ENCODE measurements around the gene ISM1. TPM values are rescaled to one million over a fixed set of nuclear protein-coding genes. Genes with fewer than 3 reads are reported as not detected.

Gene ISM1
- total RNA-seq: 0.29 and 1.3 TPM in 2 replicates

GRCh38 chr20:13220904-13221297 lies at the start of gene ISM1:
Gene ISM1 (plus strand): TSS chr20:13221274. CDS start chr20:13221777, 503 bp downstream.
- DNase-seq (ENCODE audit: extremely low read depth, low read depth, low spot score): no peak

DNA sequence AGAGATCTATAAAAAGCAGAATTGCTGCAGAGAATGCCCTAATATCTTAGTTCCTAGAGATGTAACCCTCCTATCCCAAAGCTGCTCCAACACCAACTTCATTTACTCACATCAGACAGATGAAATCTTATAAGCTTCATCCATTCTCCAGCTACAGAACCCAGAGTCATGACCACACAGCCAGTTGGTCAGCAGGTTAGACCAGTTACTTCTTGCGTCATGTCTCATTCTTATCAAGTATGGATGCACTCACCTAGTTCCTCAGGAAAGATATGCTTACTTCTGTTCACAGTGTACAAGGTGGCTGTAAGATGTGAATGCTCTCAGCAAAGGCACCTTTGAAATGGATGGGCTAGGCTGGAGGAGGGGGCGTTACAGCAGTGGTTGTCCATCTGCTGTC lies 47.9 kb upstream of the ISM1 start:
- no peak for DNase-seq (ENCODE audit: extremely low read depth, low read depth, low spot score)

DNA sequence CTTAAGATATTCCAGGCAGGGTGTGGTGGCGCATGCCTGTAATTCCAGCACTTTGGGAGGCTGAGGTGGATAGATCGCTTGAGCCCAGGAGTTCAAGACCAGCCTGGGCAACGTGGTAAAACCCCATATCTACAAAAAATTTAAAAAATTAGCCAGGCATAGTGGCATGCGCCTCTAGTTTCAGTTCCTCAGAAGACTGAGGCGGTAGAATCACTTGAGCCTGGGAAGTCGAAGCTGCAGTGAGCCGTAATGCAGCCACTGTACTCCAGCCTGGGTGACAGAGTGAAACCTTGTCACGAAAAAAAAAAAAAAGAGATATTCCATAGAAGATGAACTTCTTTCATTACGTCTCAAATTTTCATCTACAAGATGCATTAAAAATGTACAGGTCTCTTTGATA lies 46.7 kb upstream of the ISM1 start:
- no peak for DNase-seq (ENCODE audit: extremely low read depth, low read depth, low spot score)

DNA sequence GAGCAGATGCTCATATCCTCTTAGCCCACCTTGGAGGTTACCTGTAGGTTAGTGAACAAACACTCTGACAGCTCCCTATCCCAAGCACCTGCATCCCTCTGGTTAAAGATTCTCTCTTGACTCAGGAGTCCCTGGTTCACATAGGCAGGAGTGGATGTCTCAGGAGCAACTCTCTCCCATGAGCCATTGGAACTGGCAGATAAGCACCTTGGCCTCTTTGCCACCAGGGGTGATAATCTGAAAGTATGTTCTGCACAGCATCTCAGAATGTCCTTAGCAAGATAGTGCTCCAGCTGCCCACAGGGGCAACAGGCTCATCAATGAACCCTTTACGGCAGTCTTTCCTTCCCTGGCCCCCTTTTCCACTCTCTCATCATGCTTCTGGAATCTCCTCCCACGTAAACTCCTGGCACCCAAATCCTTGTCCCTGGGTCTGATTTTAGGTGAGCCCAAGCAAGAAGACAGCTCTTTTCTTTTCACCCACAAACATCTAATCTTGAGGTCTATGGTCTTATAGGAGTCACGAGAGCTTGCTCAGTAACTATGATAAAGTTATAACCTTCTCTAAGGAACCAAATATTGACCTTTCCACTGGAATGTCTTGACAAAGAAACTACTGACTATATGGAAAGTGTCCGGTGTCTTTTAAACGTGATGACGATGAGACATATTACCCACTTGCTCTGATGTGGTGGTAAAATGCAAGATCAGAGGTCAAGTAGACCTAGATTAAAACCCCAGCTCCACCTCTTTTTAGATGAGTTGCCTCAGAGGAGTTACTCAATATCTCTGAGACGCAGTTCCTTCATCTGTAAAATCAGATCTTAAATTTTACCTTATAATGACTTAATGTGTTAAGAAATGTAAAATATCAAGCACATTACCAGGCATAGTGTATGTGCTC lies 39.8 kb upstream of the ISM1 start:
- DNase-seq (ENCODE audit: extremely low read depth, low read depth, low spot score): no peak

DNA sequence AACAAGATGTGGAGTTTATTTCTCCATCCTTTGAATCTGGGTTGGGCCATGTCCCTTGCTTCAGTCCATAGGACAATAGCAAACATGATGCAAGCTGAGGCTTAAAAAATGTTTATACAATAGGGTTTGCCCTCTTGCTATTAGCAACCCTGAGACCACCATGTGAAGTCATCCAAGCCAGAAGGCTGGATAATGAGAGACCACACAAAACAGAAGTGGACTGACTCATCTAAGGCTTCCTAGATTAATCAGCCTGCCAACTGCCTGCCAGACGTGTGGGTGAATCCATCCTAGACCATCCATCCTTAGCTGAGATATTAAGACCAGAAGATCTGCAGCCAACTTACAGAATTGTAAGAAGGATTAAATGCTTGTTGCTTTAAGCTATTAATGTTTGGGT lies 38.1 kb upstream of the ISM1 start:
- DNase-seq (ENCODE audit: extremely low read depth, low read depth, low spot score): no peak

GRCh38 chr20:13186043-13186774 lies 34.9 kb upstream of the ISM1 start:
- DNase-seq (ENCODE audit: extremely low read depth, low read depth, low spot score): no peak

DNA sequence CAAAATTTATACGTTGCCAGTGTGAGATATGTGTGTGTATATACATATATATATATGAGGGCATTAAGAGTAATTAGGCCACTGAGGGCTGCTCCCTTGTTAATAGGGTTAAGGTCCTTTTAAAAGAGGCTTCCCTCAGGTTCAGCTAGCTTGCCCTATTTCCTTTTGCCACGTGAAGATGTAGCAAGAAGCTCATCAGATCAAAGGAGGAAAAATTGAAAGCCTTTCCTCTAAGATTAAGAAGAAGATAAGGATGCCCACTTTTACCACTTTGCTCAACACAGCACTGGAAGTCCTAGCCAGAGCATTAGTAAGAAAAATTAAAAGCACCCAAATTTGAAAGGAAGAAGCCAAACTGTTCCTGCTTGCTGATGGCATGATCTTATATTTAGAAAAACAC lies 33.2 kb upstream of the ISM1 start:
- DNase-seq (ENCODE audit: extremely low read depth, low read depth, low spot score): no peak

- DNase-seq (ENCODE audit: extremely low read depth, low read depth, low spot score): no peak
Observed at GRCh38 chr20:13199279-13199678, 21.8 kb upstream of the ISM1 start.

- no peak for DNase-seq (ENCODE audit: extremely low read depth, low read depth, low spot score)
Observed at GRCh38 chr20:13200767-13201500, 20.1 kb upstream of the ISM1 start.

DNA sequence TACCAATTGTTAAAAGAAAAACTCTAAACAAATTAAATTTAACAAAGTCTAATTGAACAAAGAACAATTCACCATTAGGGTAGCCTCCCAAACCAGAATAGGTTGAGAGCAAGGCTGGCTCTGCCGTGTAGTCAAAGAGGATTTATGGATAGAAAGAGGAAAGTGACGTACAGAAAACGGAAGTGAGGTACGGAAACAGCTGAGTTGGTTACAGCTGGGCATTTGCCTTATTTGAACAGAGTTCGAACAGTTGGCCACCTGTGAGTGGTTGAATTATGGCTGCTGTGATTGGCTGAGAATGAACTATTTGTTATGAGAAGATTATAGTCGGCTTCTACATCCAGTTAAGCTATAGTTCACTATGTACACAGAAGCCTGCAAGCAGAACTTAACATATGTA lies 18.5 kb upstream of the ISM1 start:
- no peak for DNase-seq (ENCODE audit: extremely low read depth, low read depth, low spot score)

- DNase-seq (ENCODE audit: extremely low read depth, low read depth, low spot score): no peak
Observed at GRCh38 chr20:13205425-13205824, 15.6 kb upstream of the ISM1 start.

DNA sequence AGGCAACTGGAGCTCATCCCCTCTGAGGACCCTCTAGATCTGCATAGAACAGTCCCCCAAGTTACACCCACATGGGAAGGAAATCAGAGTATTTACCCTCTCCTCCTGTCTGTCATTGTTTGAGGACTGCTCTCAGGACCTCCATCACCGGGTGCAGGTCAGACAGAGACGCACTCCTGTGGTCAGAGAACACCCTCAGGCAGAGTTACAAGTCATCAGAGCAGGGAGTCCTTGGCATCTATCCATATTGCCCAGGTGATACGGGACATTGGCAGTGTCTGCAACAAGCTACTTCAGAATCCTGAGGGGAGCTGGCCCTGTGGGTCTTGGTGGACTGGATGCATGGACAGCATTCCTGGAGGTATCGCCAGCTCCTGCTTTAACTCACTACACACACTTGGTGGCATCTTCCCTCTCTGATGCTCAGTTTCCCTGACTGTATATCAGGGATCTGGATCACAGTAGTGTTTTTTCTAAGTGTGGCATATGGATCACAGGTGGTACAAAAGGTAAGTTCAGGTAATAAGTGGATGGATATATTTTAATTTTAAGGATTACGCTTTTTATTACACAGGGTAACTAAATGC lies 15.1 kb upstream of the ISM1 start:
- DNase-seq (ENCODE audit: extremely low read depth, low read depth, low spot score): no peak

- DNase-seq (ENCODE audit: extremely low read depth, low read depth, low spot score): no peak
Observed at GRCh38 chr20:13207016-13207415, 14.1 kb upstream of the ISM1 start.

DNA sequence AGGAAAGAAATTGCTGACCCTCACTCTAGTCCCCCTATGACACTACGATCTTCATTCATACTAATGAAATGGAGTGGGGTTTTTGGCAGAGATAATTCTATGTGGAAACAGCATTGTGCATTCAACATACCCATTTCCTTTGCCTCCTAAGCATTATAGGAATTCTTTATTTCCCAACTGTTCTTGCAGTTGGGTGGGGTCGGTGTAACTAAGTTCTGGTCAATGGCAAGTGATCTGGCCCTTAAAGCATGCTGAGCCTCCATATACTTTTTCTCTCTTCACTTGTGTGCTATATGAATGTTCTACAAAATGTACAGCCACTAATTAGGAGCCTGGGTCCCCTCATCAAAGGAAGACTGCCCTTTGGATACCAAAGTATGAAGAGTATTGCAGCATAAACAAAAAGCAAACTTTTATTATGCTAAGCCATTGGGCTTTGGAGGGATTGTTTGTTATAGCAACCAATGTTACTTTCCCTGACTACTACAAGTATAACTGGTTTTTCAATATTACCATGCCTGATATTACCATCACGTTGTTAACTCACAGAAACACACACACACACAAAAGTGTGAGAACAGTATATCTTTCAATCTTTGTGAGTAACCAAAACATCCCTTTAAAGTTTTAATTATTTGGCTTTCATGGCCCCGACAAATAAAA lies 9.0 kb upstream of the ISM1 start:
- no peak for DNase-seq (ENCODE audit: extremely low read depth, low read depth, low spot score)

DNA sequence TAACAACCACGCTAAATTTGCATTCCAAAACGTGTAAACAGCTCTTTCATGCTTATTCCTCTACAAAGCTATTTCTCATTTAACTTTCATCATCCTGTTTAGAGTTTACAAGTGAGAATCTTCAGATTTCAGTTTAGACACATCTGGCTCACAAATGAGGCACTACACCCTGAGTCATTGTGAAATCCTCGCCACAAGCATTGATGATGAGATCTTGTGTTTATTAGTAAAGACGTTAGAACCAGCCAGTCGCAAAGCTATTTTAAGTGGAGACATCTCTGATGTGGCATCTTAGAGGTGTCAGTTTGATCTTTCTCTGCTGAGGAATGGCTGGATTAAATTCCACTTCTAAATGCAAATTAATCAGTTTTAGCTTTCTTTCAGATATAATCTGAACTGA lies 8.3 kb upstream of the ISM1 start:
- no peak for DNase-seq (ENCODE audit: extremely low read depth, low read depth, low spot score)

DNA sequence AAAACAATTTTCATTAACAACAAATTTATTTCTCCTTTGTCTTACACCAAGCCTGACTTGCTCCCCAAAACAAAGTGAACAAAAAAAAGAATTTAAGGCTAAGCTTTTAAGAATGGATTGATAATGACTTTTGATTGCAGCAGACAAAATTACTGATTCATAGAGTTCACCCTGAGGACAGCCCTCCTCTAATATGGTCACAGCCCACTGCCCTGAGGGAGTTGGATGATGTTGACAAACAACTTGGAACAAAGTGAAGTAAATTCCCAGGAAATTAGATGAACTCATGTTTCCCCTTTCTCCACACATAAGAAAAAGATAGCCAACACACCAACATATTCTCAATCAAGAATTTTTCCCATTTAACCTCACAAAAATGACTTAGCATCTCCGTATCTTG lies 7.7 kb upstream of the ISM1 start:
- no peak for DNase-seq (ENCODE audit: extremely low read depth, low read depth, low spot score)

DNA sequence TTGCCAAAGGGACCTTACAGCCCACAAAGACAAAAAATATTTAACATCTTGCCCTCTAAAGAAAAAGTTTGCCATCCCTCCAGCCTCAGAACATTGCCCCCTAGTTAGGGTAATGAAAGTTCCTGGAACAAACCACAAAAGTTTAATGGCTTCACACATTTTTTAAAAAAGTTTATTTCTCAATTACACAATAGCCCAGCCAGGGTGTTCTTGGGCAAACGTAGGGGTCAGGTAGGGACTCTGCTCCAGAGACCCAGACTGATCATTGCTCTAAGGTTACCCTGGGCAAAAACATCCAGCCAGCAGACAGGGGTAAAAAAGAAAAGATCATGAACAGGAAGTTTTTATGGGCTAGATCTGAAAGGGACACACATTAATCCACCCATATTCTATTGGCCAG lies 4.5 kb upstream of the ISM1 start:
- DNase-seq (ENCODE audit: extremely low read depth, low read depth, low spot score): no peak

DNA sequence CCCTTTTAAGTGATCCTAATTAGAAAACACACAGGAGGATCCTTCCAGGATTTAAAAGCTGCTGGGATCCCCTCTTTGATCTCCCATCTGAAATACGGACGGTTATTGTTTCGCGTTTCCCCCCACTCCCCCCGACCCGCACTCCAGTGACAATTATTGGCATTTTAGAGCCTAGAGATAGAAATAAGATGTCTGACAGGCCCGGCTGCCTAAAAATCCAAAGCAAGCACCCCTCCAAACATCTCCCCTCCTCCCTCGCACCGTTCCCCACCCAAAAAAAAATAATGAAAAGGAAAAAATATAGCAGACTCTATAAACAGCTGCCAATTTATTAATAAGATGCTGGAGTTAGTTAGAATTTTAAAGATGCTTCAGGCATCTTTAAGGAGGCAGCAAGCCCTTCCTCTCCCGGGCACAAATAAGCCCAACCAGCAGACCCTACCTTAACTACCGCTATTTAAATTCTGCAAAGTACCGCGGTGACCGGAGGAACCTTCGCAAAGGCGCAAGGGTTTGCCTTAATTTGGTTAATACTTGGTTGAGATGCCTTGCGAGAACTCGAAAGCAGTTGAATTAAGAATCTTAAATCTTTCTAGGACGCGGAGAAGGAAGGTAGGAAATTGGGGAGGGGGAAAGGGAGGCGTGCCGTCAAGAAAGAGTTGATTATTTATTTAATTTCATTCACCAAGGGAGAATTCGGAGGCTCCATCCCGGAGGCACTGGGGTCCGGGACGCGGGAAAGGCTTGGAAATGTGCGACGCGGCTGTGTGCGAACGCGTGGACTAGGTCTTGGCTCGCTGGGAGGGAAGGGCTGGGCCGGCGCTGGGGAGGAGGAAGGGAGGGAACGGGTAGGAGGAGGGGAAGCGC lies 1.5 kb upstream of the ISM1 start:
- DNase-seq (ENCODE audit: extremely low read depth, low read depth, low spot score): no peak

DNA sequence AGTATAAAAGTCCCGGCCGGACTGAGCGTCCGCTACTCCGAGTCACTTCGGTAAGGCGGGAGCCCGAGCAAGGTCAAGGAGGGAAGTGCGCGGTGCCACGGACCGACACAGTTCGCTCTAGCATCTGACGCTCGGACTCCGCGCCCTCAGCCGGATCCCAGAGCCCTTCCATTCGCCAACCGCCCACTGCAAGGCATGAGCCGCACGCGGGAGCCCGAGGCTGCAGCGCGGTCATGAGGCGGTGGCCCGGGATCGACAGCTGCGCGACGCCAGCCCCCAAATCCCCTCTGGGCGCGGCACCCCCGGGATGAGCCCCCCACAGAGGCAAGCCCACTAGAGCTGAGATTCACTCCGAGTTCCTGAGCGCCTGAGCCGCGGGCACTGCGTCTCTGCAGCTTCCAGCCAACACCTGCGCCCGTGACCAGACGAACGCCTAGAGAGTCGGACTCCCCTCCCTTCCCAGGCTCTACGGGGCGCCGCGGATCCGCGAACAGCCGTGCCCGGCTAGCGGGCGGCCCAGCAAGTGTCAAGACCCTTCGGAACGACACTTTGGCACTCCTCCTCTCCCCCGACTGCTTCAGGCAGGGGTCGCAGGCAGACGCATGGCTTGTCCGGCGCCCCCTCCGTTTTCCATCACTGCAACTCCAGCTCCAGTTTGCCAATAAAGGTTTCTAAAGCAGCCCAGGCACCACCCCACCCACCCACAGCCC lies 725 bp upstream of the ISM1 start:
- DNase-seq (ENCODE audit: extremely low read depth, low read depth, low spot score): no peak
